SW 1271 (cell line): ENCODE measurements around the gene MATN3.

Source experiments
- DNase-seq, 2 experiments: peaks; one replicate each; lab custom pipeline; 2025; lab: John Stamatoyannopoulos, UW

Gene MATN3

GRCh38 chr2:20037660-20038059, 25.2 kb upstream of the MATN3 start:
- no peak for DNase-seq

GRCh38 chr2:20035955-20036666, 23.6 kb upstream of the MATN3 start:
- DNase-seq: no peak

GRCh38 chr2:20034821-20035220, 22.4 kb upstream of the MATN3 start:
- no peak for DNase-seq

GRCh38 chr2:20034218-20034617, 21.8 kb upstream of the MATN3 start:
- no peak for DNase-seq

GRCh38 chr2:20033322-20033721, 20.9 kb upstream of the MATN3 start:
- no peak for DNase-seq

- DNase-seq: no peak
Measured at GRCh38 chr2:20030224-20030623, 17.8 kb upstream of the MATN3 start.

- no peak for DNase-seq
Measured at GRCh38 chr2:20027705-20028434, 15.4 kb upstream of the MATN3 start.

GRCh38 chr2:20027260-20027677, 14.8 kb upstream of the MATN3 start:
- no peak for DNase-seq

- no peak for DNase-seq
Measured at GRCh38 chr2:20025065-20025786, 12.8 kb upstream of the MATN3 start.

GRCh38 chr2:20023688-20024087, 11.2 kb upstream of the MATN3 start:
- no peak for DNase-seq

- DNase-seq: no peak
Measured at GRCh38 chr2:20021405-20022009, 9.0 kb upstream of the MATN3 start.

GRCh38 chr2:20019747-20020146, 7.3 kb upstream of the MATN3 start:
- no peak for DNase-seq

- DNase-seq: no peak
Measured at GRCh38 chr2:20018601-20019152, 6.2 kb upstream of the MATN3 start.

GRCh38 chr2:20016346-20016745, 3.9 kb upstream of the MATN3 start:
- no peak for DNase-seq

- peak; percentile 19 to 48 for DNase-seq
Measured at GRCh38 chr2:20015482-20016083, 3.1 kb upstream of the MATN3 start.

- DNase-seq: no peak
Measured at GRCh38 chr2:20013126-20013849, 820 bp upstream of the MATN3 start.

- DNase-seq: no peak
Measured at GRCh38 chr2:20012032-20012281, 511 bp downstream of the MATN3 start.

- no peak for DNase-seq
Measured at GRCh38 chr2:20011276-20012031, 1.0 kb downstream of the MATN3 start.

GRCh38 chr2:20008703-20009102, 3.8 kb downstream of the MATN3 start:
- no peak for DNase-seq

GRCh38 chr2:20005891-20006470, 6.5 kb downstream of the MATN3 start:
- no peak for DNase-seq
